WTC11 (cell line): Measurements from ENCODE around the gene TLR4. TPM values are rescaled to one million over a fixed set of nuclear protein-coding genes. Genes with fewer than 3 reads are reported as not detected.

Experiments
- ATAC-seq: fragments of 200-7000 bp; cut with Tn5 transposase; 2 replicates; pipeline ENCODE4 v1.10.0; 2021; ENCODE audit warnings: mild to moderate bottlenecking, moderate library complexity
- CTCF ChIA-PET: fragments of 300-600 bp; sonication (Branson Sonifier 250); formaldehyde crosslinking; loops from one replicate; lab custom pipeline; 2021; ENCODE audit warnings: antibody characterized with exemption; lab: Charles Lee
- POLR2A ChIA-PET: fragments of 350-600 bp; sonication (Branson Sonifier 250); formaldehyde crosslinking; loops from one replicate; lab custom pipeline; 2021; ENCODE audit warnings: antibody characterized with exemption; lab: Charles Lee
- DNase-seq: peaks from one replicate; pipeline ENCODE4 v3.0.0; 2021; ENCODE audit warnings: low spot score
- H3K27ac Mint-ChIP-seq: 2 replicates; pipeline ENCODE4 v1.8.0; 2021; ENCODE audit warnings: mixed read lengths
- H3K27me3 Mint-ChIP-seq: 2 replicates; pipeline ENCODE4 v1.8.0; 2021; ENCODE audit warnings: low read depth, mild to moderate bottlenecking, moderate library complexity, mixed read lengths
- H3K36me3 Mint-ChIP-seq: 2 replicates; pipeline ENCODE4 v1.8.0; 2021; ENCODE audit warnings: mixed read lengths
- H3K4me1 Mint-ChIP-seq: 2 replicates; pipeline ENCODE4 v1.8.0; 2022; ENCODE audit warnings: mixed read lengths
- H3K4me3 Mint-ChIP-seq: 2 replicates; pipeline ENCODE4 v1.8.0; 2021; ENCODE audit warnings: mild to moderate bottlenecking, moderate library complexity, mixed read lengths
- H3K9me3 Mint-ChIP-seq: 2 replicates; pipeline ENCODE4 v1.8.0; 2021; ENCODE audit warnings: mixed read lengths
- AR ChIP-seq: fragments of 250-450 bp; sonication (Bioruptor Pico); IDR thresholded peaks from 2 replicates; pipeline ENCODE4 v1.9.0; 2021; ENCODE audit warnings: mild to moderate bottlenecking
- CREM ChIP-seq: sonication (generic); formaldehyde crosslinking; IDR thresholded peaks from 2 replicates; pipeline ENCODE4 v1.8.1; 2022; ENCODE audit warnings: mild to moderate bottlenecking, missing genetic modification reagents, moderate library complexity
- FOXP1 ChIP-seq: sonication (generic); formaldehyde crosslinking; IDR thresholded peaks from 2 replicates; pipeline ENCODE4 v1.8.0; 2022; ENCODE audit warnings: missing genetic modification reagents, mild to moderate bottlenecking, moderate library complexity, borderline replicate concordance
- FOXP4 ChIP-seq: sonication (generic); formaldehyde crosslinking; IDR thresholded peaks from 2 replicates; pipeline ENCODE4 v1.8.0; 2022; ENCODE audit warnings: mild to moderate bottlenecking, missing genetic modification reagents
- MAX ChIP-seq: sonication (generic); formaldehyde crosslinking; IDR thresholded peaks from 2 replicates; pipeline ENCODE4 v1.8.0; 2022; ENCODE audit warnings: mild to moderate bottlenecking, missing genetic modification reagents
- NFATC4 ChIP-seq: fragments of 250-450 bp; sonication (Bioruptor Pico); IDR thresholded peaks from 2 replicates; pipeline ENCODE4 v1.9.0; 2021; ENCODE audit warnings: mild to moderate bottlenecking
- NR3C1 ChIP-seq: sonication (generic); formaldehyde crosslinking; conservative IDR thresholded peaks from 2 replicates; pipeline ENCODE4 v1.8.1; 2023; ENCODE audit warnings: low read depth, mild to moderate bottlenecking, missing genetic modification reagents
- SP1 ChIP-seq: sonication (generic); formaldehyde crosslinking; conservative IDR thresholded peaks from 2 replicates; pipeline ENCODE4 v1.8.1; 2022; ENCODE audit warnings: missing genetic modification reagents
- ZNF232 ChIP-seq: sonication (generic); formaldehyde crosslinking; IDR thresholded peaks from 2 replicates; pipeline ENCODE4 v1.8.0; 2022; ENCODE audit warnings: mild to moderate bottlenecking, missing genetic modification reagents
- ZNF263 ChIP-seq: sonication (generic); formaldehyde crosslinking; IDR thresholded peaks from 2 replicates; pipeline ENCODE4 v1.8.1; 2022; ENCODE audit warnings: low read depth, mild to moderate bottlenecking, moderate library complexity, missing genetic modification reagents
- ZNF317 ChIP-seq: sonication (generic); formaldehyde crosslinking; IDR thresholded peaks from 2 replicates; pipeline ENCODE4 v1.8.1; 2023; ENCODE audit warnings: low read depth, mild to moderate bottlenecking, moderate library complexity, missing genetic modification reagents, borderline replicate concordance
- total RNA-seq: library from RNA; stranded (reverse); gene quantifications from 3 replicates; pipeline ENCODE4 v1.2.3, GENCODE V29; 2021
- TF ChIP-seq, protein P1 (sequence below): fragments of 200-600 bp; IDR thresholded peaks from 2 replicates; pipeline ENCODE4 v1.8.0; 2022; ENCODE audit warnings: antibody characterized with exemption
- TF ChIP-seq, protein P2 (sequence below): sonication (generic); formaldehyde crosslinking; IDR thresholded peaks from 2 replicates; pipeline ENCODE4 v1.8.0; 2023; ENCODE audit warnings: missing genetic modification reagents, mild to moderate bottlenecking, borderline replicate concordance
- TF ChIP-seq, protein P3 (sequence below): sonication (generic); formaldehyde crosslinking; IDR thresholded peaks from 2 replicates; pipeline ENCODE4 v1.8.1; 2023; ENCODE audit warnings: mild to moderate bottlenecking, missing genetic modification reagents
- TF ChIP-seq, protein P4 (sequence below): sonication (generic); formaldehyde crosslinking; IDR thresholded peaks from 2 replicates; pipeline ENCODE4 v1.8.1; 2022; ENCODE audit warnings: low read depth, missing genetic modification reagents, borderline replicate concordance
- TF ChIP-seq, protein P5 (sequence below): sonication (generic); formaldehyde crosslinking; IDR thresholded peaks from 2 replicates; pipeline ENCODE4 v1.8.1; 2023; ENCODE audit warnings: mild to moderate bottlenecking, missing genetic modification reagents
- TF ChIP-seq, protein P6 (sequence below): sonication (generic); formaldehyde crosslinking; IDR thresholded peaks from 2 replicates; pipeline ENCODE4 v1.8.0; 2023; ENCODE audit warnings: mild to moderate bottlenecking, missing genetic modification reagents

Gene TLR4
- total RNA-seq, 1 experiment from 2014 or later: 0.11 TPM

DNA sequence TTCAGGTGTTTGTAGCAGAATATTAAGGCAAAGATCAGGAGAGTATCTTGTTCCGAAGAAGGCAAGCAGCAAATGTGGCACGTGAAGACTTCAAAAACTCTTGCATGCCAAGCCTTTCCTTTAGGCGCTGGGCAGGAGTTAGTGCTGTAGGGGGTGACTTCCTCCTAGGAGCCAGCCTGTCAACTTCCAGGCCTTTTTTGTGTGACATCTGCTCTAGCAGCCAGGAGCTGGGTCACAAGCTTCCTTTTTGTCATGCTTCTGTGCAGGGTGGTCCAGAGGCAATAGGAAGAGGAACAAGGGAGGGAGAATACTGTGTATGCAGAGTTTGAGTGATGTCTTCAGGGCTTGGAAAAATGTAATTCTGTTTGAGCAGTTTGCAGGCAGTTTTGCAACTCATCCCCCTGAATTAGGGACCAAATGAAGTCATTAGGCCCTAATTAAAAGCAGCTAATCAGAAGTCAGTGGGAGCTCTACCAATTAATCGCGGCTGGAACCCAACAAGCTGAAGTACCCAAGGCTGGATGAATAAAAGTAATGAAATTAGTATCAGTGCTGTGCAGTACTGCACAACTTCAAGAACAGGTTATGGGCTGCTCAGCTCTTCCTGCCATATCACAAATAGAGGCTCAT lies 53.5 kb downstream of the TLR4 start:
- Mint-ChIP-seq H3K27ac (no peak overlapping the region), H3K36me3 (no peaks in the 10 kb centered on the region), H3K4me3 (no peak overlapping the region), H3K4me1 (no peaks in the 10 kb centered on the region), H3K9me3 (no peaks in the 10 kb centered on the region), H3K27me3 (no peaks in the 10 kb centered on the region)
- ChIA-PET POLR2A (no interaction called here), CTCF (interaction anchor here (1.1 kb wide), 1 partner anchor 12 kb away, joined by 4 read pairs; no protein-coding TSS in a partner anchor)
- no peak for ATAC-seq
- no peak for DNase-seq
- TF ChIP-seq, protein P1, sequence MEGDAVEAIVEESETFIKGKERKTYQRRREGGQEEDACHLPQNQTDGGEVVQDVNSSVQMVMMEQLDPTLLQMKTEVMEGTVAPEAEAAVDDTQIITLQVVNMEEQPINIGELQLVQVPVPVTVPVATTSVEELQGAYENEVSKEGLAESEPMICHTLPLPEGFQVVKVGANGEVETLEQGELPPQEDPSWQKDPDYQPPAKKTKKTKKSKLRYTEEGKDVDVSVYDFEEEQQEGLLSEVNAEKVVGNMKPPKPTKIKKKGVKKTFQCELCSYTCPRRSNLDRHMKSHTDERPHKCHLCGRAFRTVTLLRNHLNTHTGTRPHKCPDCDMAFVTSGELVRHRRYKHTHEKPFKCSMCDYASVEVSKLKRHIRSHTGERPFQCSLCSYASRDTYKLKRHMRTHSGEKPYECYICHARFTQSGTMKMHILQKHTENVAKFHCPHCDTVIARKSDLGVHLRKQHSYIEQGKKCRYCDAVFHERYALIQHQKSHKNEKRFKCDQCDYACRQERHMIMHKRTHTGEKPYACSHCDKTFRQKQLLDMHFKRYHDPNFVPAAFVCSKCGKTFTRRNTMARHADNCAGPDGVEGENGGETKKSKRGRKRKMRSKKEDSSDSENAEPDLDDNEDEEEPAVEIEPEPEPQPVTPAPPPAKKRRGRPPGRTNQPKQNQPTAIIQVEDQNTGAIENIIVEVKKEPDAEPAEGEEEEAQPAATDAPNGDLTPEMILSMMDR: no peak
- TF ChIP-seq, protein P2, sequence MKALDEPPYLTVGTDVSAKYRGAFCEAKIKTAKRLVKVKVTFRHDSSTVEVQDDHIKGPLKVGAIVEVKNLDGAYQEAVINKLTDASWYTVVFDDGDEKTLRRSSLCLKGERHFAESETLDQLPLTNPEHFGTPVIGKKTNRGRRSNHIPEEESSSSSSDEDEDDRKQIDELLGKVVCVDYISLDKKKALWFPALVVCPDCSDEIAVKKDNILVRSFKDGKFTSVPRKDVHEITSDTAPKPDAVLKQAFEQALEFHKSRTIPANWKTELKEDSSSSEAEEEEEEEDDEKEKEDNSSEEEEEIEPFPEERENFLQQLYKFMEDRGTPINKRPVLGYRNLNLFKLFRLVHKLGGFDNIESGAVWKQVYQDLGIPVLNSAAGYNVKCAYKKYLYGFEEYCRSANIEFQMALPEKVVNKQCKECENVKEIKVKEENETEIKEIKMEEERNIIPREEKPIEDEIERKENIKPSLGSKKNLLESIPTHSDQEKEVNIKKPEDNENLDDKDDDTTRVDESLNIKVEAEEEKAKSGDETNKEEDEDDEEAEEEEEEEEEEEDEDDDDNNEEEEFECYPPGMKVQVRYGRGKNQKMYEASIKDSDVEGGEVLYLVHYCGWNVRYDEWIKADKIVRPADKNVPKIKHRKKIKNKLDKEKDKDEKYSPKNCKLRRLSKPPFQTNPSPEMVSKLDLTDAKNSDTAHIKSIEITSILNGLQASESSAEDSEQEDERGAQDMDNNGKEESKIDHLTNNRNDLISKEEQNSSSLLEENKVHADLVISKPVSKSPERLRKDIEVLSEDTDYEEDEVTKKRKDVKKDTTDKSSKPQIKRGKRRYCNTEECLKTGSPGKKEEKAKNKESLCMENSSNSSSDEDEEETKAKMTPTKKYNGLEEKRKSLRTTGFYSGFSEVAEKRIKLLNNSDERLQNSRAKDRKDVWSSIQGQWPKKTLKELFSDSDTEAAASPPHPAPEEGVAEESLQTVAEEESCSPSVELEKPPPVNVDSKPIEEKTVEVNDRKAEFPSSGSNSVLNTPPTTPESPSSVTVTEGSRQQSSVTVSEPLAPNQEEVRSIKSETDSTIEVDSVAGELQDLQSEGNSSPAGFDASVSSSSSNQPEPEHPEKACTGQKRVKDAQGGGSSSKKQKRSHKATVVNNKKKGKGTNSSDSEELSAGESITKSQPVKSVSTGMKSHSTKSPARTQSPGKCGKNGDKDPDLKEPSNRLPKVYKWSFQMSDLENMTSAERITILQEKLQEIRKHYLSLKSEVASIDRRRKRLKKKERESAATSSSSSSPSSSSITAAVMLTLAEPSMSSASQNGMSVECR (CRISPR knock-in tag): no peak
- TF ChIP-seq CREM (CRISPR knock-in tag) (no peak), ZNF232 (CRISPR knock-in tag) (no peak), FOXP1 (CRISPR knock-in tag) (no peak), SP1 (CRISPR knock-in tag) (no peak), AR (CRISPR knock-in tag) (no peak), ZNF263 (CRISPR knock-in tag) (no peak), NR3C1 (no peak), NFATC4 (CRISPR knock-in tag) (no peak), ZNF317 (CRISPR knock-in tag) (no peak), FOXP4 (no peak), MAX (CRISPR knock-in tag) (no peak)
- TF ChIP-seq, protein P3, sequence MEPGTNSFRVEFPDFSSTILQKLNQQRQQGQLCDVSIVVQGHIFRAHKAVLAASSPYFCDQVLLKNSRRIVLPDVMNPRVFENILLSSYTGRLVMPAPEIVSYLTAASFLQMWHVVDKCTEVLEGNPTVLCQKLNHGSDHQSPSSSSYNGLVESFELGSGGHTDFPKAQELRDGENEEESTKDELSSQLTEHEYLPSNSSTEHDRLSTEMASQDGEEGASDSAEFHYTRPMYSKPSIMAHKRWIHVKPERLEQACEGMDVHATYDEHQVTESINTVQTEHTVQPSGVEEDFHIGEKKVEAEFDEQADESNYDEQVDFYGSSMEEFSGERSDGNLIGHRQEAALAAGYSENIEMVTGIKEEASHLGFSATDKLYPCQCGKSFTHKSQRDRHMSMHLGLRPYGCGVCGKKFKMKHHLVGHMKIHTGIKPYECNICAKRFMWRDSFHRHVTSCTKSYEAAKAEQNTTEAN (CRISPR knock-in tag): no peak
- TF ChIP-seq, protein P4, sequence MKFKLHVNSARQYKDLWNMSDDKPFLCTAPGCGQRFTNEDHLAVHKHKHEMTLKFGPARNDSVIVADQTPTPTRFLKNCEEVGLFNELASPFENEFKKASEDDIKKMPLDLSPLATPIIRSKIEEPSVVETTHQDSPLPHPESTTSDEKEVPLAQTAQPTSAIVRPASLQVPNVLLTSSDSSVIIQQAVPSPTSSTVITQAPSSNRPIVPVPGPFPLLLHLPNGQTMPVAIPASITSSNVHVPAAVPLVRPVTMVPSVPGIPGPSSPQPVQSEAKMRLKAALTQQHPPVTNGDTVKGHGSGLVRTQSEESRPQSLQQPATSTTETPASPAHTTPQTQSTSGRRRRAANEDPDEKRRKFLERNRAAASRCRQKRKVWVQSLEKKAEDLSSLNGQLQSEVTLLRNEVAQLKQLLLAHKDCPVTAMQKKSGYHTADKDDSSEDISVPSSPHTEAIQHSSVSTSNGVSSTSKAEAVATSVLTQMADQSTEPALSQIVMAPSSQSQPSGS (CRISPR knock-in tag): no peak
- TF ChIP-seq, protein P5, sequence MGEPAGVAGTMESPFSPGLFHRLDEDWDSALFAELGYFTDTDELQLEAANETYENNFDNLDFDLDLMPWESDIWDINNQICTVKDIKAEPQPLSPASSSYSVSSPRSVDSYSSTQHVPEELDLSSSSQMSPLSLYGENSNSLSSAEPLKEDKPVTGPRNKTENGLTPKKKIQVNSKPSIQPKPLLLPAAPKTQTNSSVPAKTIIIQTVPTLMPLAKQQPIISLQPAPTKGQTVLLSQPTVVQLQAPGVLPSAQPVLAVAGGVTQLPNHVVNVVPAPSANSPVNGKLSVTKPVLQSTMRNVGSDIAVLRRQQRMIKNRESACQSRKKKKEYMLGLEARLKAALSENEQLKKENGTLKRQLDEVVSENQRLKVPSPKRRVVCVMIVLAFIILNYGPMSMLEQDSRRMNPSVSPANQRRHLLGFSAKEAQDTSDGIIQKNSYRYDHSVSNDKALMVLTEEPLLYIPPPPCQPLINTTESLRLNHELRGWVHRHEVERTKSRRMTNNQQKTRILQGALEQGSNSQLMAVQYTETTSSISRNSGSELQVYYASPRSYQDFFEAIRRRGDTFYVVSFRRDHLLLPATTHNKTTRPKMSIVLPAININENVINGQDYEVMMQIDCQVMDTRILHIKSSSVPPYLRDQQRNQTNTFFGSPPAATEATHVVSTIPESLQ (CRISPR knock-in tag): no peak
- TF ChIP-seq, protein P6, sequence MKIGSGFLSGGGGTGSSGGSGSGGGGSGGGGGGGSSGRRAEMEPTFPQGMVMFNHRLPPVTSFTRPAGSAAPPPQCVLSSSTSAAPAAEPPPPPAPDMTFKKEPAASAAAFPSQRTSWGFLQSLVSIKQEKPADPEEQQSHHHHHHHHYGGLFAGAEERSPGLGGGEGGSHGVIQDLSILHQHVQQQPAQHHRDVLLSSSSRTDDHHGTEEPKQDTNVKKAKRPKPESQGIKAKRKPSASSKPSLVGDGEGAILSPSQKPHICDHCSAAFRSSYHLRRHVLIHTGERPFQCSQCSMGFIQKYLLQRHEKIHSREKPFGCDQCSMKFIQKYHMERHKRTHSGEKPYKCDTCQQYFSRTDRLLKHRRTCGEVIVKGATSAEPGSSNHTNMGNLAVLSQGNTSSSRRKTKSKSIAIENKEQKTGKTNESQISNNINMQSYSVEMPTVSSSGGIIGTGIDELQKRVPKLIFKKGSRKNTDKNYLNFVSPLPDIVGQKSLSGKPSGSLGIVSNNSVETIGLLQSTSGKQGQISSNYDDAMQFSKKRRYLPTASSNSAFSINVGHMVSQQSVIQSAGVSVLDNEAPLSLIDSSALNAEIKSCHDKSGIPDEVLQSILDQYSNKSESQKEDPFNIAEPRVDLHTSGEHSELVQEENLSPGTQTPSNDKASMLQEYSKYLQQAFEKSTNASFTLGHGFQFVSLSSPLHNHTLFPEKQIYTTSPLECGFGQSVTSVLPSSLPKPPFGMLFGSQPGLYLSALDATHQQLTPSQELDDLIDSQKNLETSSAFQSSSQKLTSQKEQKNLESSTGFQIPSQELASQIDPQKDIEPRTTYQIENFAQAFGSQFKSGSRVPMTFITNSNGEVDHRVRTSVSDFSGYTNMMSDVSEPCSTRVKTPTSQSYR: no peak
